ENCODE data around the gene PLXND1.

GRCh38 chr3:129532261-129532660 lies 74.2 kb downstream of the PLXND1 start:
- no peak for TF ChIP-seq CTCF (IDR thresholded peaks at IDR 0.05)
- TF ChIP-seq POLR2A (IDR thresholded peaks at IDR 0.05), result no peak
